Peyer's patch (tissue), 4 donors: ENCODE results near the gene COQ9.

Experiments used
- POLR2A ChIP-seq, 2 donors: fragments of 450-650 bp; IDR thresholded peaks; one replicate each; pipeline ENCODE4 v1.5.1; 2017; ENCODE audit warnings: antibody characterized with exemption in 2 of 2, mild to moderate bottlenecking in 2 of 2, moderate library complexity in 2 of 2
- TF ChIP-seq, protein P1 (sequence below), 6 experiments: fragments of 450-650 bp in 4 of 6; fragments of 200-600 bp in 2 of 6; sonication (generic) in 1 of 6; IDR thresholded peaks; one replicate each; pipeline ENCODE4 v1.5.1; 2017 to 2019; ENCODE audit warnings: antibody characterized with exemption in 6 of 6, mild to moderate bottlenecking in 3 of 6, moderate library complexity in 1 of 6

DNA sequence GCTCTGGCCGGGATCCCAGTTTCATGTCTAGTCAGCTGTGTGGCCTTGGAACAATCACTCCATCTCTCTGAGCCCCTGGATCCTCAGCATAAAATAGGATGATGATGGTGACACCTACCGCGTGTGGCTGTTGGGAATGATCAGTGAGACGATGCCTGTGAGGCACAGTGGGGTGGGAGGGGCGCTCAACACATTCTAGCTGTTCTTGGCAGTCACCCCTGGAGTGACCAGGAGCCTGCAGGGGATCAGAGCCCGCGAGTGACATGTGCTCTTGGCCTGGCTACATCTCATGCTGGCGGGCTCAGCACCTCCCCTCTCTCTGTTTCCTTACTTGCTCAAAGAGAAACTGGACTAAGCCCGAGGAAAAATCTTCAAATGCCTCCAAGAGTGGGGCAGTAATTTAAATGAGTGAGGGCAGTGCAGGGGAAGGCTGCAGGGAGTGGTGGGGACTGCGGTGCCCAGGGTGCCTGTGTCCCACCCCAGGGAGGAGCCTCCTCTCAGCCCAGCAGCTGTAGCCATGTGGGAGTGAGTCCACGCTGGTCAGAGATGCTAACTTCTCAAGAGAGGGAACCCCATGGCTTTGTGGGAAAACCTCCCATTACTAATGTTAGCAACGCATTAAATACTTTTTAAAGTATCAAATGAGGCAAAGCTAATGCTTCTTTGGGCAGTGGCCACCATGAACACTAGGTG, 62.1 kb downstream of the COQ9 start:
- TF ChIP-seq, protein P1, sequence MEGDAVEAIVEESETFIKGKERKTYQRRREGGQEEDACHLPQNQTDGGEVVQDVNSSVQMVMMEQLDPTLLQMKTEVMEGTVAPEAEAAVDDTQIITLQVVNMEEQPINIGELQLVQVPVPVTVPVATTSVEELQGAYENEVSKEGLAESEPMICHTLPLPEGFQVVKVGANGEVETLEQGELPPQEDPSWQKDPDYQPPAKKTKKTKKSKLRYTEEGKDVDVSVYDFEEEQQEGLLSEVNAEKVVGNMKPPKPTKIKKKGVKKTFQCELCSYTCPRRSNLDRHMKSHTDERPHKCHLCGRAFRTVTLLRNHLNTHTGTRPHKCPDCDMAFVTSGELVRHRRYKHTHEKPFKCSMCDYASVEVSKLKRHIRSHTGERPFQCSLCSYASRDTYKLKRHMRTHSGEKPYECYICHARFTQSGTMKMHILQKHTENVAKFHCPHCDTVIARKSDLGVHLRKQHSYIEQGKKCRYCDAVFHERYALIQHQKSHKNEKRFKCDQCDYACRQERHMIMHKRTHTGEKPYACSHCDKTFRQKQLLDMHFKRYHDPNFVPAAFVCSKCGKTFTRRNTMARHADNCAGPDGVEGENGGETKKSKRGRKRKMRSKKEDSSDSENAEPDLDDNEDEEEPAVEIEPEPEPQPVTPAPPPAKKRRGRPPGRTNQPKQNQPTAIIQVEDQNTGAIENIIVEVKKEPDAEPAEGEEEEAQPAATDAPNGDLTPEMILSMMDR (IDR thresholded peaks at IDR 0.05), result no peak
- no peak for TF ChIP-seq POLR2A (IDR thresholded peaks at IDR 0.05)
